Astrocyte (in vitro differentiated cells and primary cell): ENCODE results near the gene ZNF70.

Experiments used
- CTCF ChIP-seq: IDR thresholded peaks from 2 replicates; pipeline ENCODE4 v1.5.1; 2011; ENCODE audit warnings: low read depth, mild to moderate bottlenecking, inconsistent platforms, low read length, moderate library complexity; ENCODE audit not compliant: insufficient read depth
- EZH2 ChIP-seq: IDR thresholded peaks from 2 replicates; pipeline ENCODE4 v1.6.1; 2012; ENCODE audit warnings: mild to moderate bottlenecking, low read length, inconsistent platforms; ENCODE audit not compliant: insufficient read depth

- TF ChIP-seq CTCF = no peak
- no peak for TF ChIP-seq EZH2
Measured at GRCh38 chr22:23715806-23716375, 35.0 kb downstream of the ZNF70 start.
